GM19025 (cell line): ENCODE measurements around the gene ZGRF1.
A peak's percentile ranks its signal among the peaks of the same experiment; 100 is the strongest.
"Not testable (repeated sequence)": the region's sequence is repeated elsewhere in the genome, so short reads cannot be mapped to it uniquely, and the experiment has no call there.

ENCODE experiments used
- ATAC-seq: cut with Tn5 transposase; IDR thresholded peaks from one replicate; pipeline ENCODE4 v1.9.1; 2021; ENCODE audit warnings: mild to moderate bottlenecking, low read depth, moderate library complexity; ENCODE audit not compliant: unreplicated experiment

ZGRF1 gene

GRCh38 chr4:112644595-112645535 lies 8.2 kb upstream of the ZGRF1 start:
- not testable (repeated sequence) for ATAC-seq

GRCh38 chr4:112642526-112642925 lies 5.8 kb upstream of the ZGRF1 start:
- ATAC-seq = no peak

DNA sequence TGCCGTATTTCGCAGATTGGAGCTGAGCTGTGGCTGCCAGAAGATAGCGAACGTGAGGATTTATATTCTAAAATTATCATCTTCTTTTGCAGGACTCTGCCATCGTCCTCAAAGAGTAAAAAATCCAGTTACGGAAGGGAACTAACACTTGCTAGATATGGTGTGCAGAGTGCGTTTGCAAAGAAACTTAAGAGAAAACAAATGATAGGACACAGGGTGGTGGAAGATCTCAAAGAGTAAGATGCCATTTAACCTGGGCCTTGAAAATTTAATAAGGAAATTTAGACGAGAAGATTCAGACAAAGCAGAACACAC lies 800 bp upstream of the ZGRF1 start:
- ATAC-seq = no peak

- ATAC-seq = no peak
Measured at GRCh38 chr4:112633477-112634235, 3.1 kb downstream of the ZGRF1 start.

- no peak for ATAC-seq
Measured at GRCh38 chr4:112626228-112626627, 10.5 kb downstream of the ZGRF1 start.

DNA sequence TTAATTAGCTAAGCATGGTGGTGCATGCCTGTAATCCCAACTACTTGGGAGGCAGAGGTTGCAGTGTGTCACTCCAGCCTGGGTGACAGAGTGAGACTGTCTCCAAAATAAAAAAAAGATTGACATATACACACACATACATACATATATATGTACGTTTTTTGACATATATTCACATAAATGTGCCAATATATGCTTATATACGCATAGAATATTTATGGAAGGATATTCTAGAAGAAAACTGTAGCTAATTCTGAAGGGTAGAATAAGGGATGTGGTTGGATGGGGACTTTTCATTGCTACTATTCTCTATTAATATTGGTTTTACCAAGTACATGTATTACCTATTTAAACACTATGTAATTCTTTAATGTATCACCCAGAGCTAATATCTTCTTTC lies 19.7 kb downstream of the ZGRF1 start:
- ATAC-seq = no peak

DNA sequence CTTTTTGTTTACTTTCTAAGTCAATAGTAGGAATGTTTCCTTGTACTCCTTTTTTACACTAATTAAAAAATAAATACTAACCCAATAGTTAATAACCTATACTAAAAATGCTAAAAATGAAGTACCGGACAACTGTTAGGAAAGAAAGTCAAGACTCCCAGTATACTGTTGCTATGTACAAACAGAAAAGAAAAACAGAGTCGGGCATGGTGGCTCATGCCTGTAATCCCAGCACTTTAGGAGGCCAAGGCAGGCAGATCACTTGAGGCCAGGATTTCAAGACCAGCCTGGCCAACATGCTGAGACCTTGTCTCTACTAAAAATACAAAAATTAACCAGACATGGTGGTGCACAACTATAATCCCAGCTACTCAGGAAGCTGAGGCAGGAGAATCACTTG lies 23.9 kb downstream of the ZGRF1 start:
- not testable (repeated sequence) for ATAC-seq

- ATAC-seq = no peak
Measured at GRCh38 chr4:112604589-112604988, 32.1 kb downstream of the ZGRF1 start.

DNA sequence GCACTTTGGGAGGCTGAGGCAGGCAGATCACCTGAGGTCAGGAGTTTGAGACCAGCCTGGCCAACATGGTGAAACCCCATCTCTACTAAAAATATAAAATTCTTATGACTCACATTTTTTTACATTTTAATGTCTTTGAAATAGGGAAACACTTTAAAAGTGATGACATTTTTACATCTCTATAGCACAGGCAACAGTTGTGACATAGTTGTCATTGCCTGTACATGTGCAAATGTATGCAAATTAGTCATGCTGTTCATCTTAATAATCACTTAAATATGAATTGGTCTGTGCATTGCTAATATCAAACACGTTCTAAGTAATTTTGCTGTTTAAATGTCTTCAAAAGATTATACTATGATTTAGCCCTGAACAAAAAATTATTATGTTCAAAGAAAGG lies 41.7 kb downstream of the ZGRF1 start:
- ATAC-seq = no peak

- ATAC-seq = peak; percentile 74
Measured at GRCh38 chr4:112593438-112594133, 43.1 kb downstream of the ZGRF1 start.

DNA sequence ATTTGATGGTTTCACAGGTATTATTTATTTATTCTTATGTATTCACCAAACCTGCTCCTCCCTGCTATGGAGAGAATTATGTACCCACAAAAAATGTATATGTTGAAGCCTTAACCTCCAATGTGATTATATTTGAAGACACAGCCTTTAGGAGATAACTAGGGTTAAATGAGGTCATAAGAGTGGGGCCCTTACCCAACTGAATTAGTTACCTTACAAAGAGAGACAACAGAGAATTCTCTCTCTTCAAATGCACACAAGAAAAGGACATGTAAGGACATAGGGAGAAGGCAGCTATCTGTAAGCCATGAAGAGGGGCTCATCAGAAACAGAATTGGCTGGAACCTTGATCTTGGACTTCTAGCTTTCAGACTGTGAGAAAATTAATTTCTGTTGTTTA lies 44.0 kb downstream of the ZGRF1 start:
- ATAC-seq = no peak

GRCh38 chr4:112591593-112591992 lies 45.1 kb downstream of the ZGRF1 start:
- ATAC-seq = no peak

DNA sequence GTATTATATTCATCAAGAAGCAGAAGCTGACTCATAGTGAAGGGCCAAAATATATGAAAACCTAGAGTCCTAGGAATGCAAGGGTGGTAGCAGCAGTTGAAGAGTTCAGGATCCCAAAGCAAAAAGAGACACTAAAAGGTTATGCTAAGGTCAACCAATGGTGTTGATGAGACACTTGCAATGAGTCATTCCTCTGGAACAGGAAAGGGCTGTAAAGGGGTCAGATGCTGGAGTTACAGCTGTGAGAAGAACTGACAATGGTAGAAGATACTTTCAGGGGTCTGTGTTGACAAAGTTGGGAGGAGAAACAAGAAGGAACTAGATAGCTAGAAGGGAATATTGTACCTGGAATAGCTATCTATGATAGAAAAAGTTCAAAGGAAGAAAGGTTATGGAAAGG lies 47.5 kb downstream of the ZGRF1 start:
- ATAC-seq = no peak

DNA sequence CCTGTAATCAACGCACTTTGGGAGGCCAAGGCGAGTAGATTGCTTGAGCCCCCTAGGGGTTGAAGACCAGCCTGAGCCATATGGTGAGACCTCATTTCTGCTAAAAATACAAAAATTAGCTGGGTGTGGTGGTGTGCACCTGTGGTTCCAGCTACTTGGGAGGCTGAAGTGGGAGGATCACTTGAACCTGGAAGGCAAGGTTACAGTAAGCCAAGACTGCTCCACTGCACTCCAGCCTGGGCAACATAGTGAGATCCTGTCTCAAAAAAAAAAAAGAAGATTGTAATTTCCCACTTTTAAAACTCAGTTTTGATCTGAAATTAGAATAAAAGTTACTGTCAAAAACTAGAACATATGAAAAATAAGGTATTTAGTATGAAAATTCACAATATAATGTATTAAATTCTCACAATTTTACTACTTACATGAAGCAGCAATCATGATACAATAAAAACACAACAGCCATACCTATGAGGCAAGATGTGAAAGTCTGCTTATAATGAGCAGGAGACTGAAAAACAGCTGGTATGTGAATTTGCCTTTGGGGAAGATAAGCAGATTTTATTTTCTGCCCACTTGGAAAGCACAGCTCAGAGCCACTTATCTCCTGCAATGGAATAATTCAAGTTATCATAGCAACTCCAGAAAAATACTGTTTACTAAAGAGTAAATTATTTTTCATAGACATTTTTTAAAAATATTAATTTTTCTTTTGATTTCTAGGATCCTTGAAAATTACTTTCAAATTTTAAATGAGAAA lies 50.6 kb downstream of the ZGRF1 start:
- no peak for ATAC-seq

DNA sequence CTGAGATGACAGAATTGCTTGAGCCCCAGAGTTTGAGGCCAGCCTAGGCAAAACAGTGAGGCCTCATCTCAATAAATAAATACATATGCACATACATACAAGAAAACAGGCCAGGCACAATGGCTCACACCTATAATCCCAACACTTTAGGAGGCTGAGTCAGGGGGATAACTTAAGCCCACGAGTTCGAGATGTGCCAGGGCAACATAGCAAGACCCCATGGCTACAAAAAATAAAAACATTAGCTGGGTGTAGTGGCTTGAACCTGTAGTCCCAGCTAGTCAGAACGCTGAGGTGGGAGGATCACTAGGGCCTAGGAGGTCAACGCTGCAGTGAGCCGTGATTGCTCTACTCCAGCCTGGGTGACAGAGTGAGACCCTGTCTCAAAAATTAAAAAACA lies 69.2 kb downstream of the ZGRF1 start:
- ATAC-seq = no peak

- ATAC-seq = no peak
Measured at GRCh38 chr4:112564706-112565270, 71.9 kb downstream of the ZGRF1 start.

- ATAC-seq = no peak
Measured at GRCh38 chr4:112563431-112564200, 73.1 kb downstream of the ZGRF1 start.

- ATAC-seq = no peak
Measured at GRCh38 chr4:112562254-112562879, 74.3 kb downstream of the ZGRF1 start.

GRCh38 chr4:112560084-112560483 lies 76.6 kb downstream of the ZGRF1 start:
- ATAC-seq = no peak
